H1 (cell line): ENCODE data around the gene PRR5L. TPM values are rescaled to one million over a fixed set of nuclear protein-coding genes. Genes with fewer than 3 reads are reported as not detected.

Source experiments
- CTCF ChIA-PET: fragments of 300-600 bp; sonication (Branson Sonifier 250); formaldehyde crosslinking; loops from one replicate; lab custom pipeline; 2021; ENCODE audit not compliant: partially characterized antibody; lab: Charles Lee
- POLR2A ChIA-PET: fragments of 300-600 bp; sonication (Branson Sonifier 250); formaldehyde crosslinking; loops from one replicate; lab custom pipeline; 2021; ENCODE audit warnings: inconsistent platforms; ENCODE audit not compliant: partially characterized antibody; lab: Charles Lee
- DNase-seq, 2 experiments: peaks; one replicate each; pipeline versions ENCODE4 v3.0.0 to v3.0.0-alpha.2; 2010 to 2022; ENCODE audit warnings: low spot score in 2 of 2, low read depth in 1 of 2, mixed read lengths in 1 of 2
- FAIRE-seq: peaks from 2 replicates; lab custom pipeline; 2011; peaks lifted over from hg19 to GRCh38; lab: Jason Lieb, UNC
- H2AFZ ChIP-seq: 2 replicates; pipeline ENCODE4 v1.8.1; 2012; ENCODE audit warnings: low read length, inconsistent platforms
- H2AK5ac ChIP-seq: 2 replicates; pipeline ENCODE4 v1.6.1; 2013; ENCODE audit warnings: low read depth, low read length
- H2BK120ac ChIP-seq: replicated peaks from 2 replicates; pipeline ENCODE3; 2013; ENCODE audit warnings: low read depth, low read length, inconsistent platforms
- H2BK12ac ChIP-seq: 2 replicates; pipeline ENCODE4 v1.6.1; 2013; ENCODE audit warnings: low read depth, low read length
- H2BK15ac ChIP-seq: 2 replicates; pipeline ENCODE4 v1.6.1; 2013; ENCODE audit warnings: low read length
- H2BK20ac ChIP-seq: 2 replicates; pipeline ENCODE4 v1.6.1; 2013; ENCODE audit warnings: low read length
- H2BK5ac ChIP-seq: 2 replicates; pipeline ENCODE4 v1.6.1; 2013; ENCODE audit warnings: low read depth, low read length
- H3K14ac ChIP-seq: 2 replicates; pipeline ENCODE4 v1.6.1; 2013; ENCODE audit warnings: inconsistent platforms; ENCODE audit not compliant: insufficient read length
- H3K18ac ChIP-seq: 2 replicates; pipeline ENCODE4 v1.6.1; 2013; ENCODE audit warnings: low read length; ENCODE audit errors: extremely low read depth
- H3K23ac ChIP-seq: 2 replicates; pipeline ENCODE4 v1.6.1; 2013; ENCODE audit warnings: inconsistent platforms; ENCODE audit not compliant: insufficient read length
- H3K23me2 ChIP-seq: 2 replicates; pipeline ENCODE4 v1.6.1; 2013; ENCODE audit warnings: low read depth, low read length
- H3K27ac ChIP-seq: 2 replicates; pipeline ENCODE4 v1.6.1; 2011; ENCODE audit warnings: low read depth, low read length, inconsistent platforms
- H3K27me3 ChIP-seq, 4 experiments: replicated peaks in 1 of 4; 1 replicate in 1 of 4; 2 replicates in 3 of 4; pipeline versions ENCODE4 v1.6.1 to v1.8.1; 2011 to 2013; ENCODE audit warnings: low read length in 3 of 4, mild to moderate bottlenecking in 3 of 4, inconsistent platforms in 2 of 4, mixed read lengths in 2 of 4, moderate library complexity in 1 of 4; ENCODE audit not compliant: control insufficient read depth in 3 of 4, insufficient read depth in 3 of 4; ENCODE audit errors: extremely low read depth in 1 of 4
- H3K36me3 ChIP-seq, 4 experiments: 2 replicates each; pipeline versions ENCODE4 v1.6.1 to v1.8.1; 2011 to 2013; ENCODE audit warnings: mild to moderate bottlenecking in 4 of 4, low read length in 3 of 4, moderate library complexity in 2 of 4, control low read depth in 1 of 4, inconsistent platforms in 1 of 4; ENCODE audit not compliant: insufficient read depth in 4 of 4, control insufficient read depth in 2 of 4
- H3K4ac ChIP-seq: replicated peaks from 2 replicates; pipeline ENCODE3; 2013; ENCODE audit warnings: low read length, low read depth, mixed read lengths, inconsistent platforms; ENCODE audit not compliant: insufficient read length
- H3K4me1 ChIP-seq, 4 experiments: replicated peaks in 1 of 4; 1 replicate in 1 of 4; 2 replicates in 3 of 4; pipeline versions ENCODE4 v1.6.1 to v1.8.1; 2011 to 2013; ENCODE audit warnings: low read length in 3 of 4, inconsistent platforms in 2 of 4, mixed read lengths in 1 of 4; ENCODE audit not compliant: insufficient read depth in 4 of 4, control insufficient read depth in 3 of 4
- H3K4me2 ChIP-seq, 2 experiments: 2 replicates each; pipeline versions ENCODE4 v1.6.1 to v1.8.1; 2011 to 2013; ENCODE audit warnings: low read depth in 2 of 2, low read length in 2 of 2, control low read depth in 1 of 2, inconsistent platforms in 1 of 2, mild to moderate bottlenecking in 1 of 2; ENCODE audit not compliant: insufficient read depth in 1 of 2
- H3K4me3 ChIP-seq, 4 experiments: fragments of 200-600, 300-600 bp in 1 of 4; sonication (generic), shearing (Covaris generic), sonication (Bioruptor Twin) in 1 of 4; 2 replicates each; pipeline versions ENCODE4 v1.5.1 to v1.8.1; 2011 to 2016; ENCODE audit warnings: low read length in 4 of 4, low read depth in 3 of 4, control low read depth in 2 of 4, inconsistent platforms in 2 of 4, mild to moderate bottlenecking in 2 of 4, mixed read lengths in 1 of 4, moderate library complexity in 1 of 4; ENCODE audit not compliant: insufficient read depth in 2 of 4; ENCODE audit errors: extremely low read depth in 1 of 4
- H3K56ac ChIP-seq: replicated peaks from 2 replicates; pipeline ENCODE3; 2013; ENCODE audit warnings: low read depth, mild to moderate bottlenecking, mixed read lengths, low read length, inconsistent platforms; ENCODE audit not compliant: insufficient read length
- H3K79me1 ChIP-seq: 2 replicates; pipeline ENCODE4 v1.6.1; 2013; ENCODE audit warnings: low read depth, low read length, control low read depth
- H3K79me2 ChIP-seq, 2 experiments: 2 replicates each; pipeline versions ENCODE4 v1.6.1 to v1.8.1; 2012 to 2013; ENCODE audit warnings: low read length in 2 of 2, mild to moderate bottlenecking in 2 of 2, inconsistent platforms in 1 of 2; ENCODE audit not compliant: insufficient read depth in 2 of 2, control insufficient read depth in 1 of 2
- H3K9ac ChIP-seq, 4 experiments: replicated peaks in 1 of 4; 1 replicate in 1 of 4; 2 replicates in 3 of 4; pipeline versions ENCODE4 v1.6.1 to v1.8.1; 2011 to 2013; ENCODE audit warnings: low read depth in 3 of 4, low read length in 3 of 4, control low read depth in 2 of 4, mild to moderate bottlenecking in 2 of 4, moderate library complexity in 2 of 4, inconsistent platforms in 1 of 4; ENCODE audit errors: extremely low read depth in 1 of 4
- H3K9me3 ChIP-seq, 2 experiments: 2 replicates each; pipeline versions ENCODE4 v1.6.1 to v1.8.1; 2012 to 2013; ENCODE audit warnings: mild to moderate bottlenecking in 2 of 2, moderate library complexity in 2 of 2, control low read depth in 1 of 2, inconsistent platforms in 1 of 2, low read depth in 1 of 2, low read length in 1 of 2, mixed read lengths in 1 of 2; ENCODE audit not compliant: insufficient read depth in 2 of 2
- H4K20me1 ChIP-seq, 2 experiments: replicated peaks in 1 of 2; 2 replicates each; pipeline versions ENCODE3 to v1.8.1; 2011 to 2013; ENCODE audit warnings: inconsistent platforms in 2 of 2, low read length in 2 of 2, mild to moderate bottlenecking in 1 of 2; ENCODE audit not compliant: insufficient read depth in 2 of 2, control insufficient read depth in 1 of 2
- H4K5ac ChIP-seq: 2 replicates; pipeline ENCODE4 v1.6.1; 2013; ENCODE audit warnings: low read length, low read depth, mixed read lengths, inconsistent platforms; ENCODE audit not compliant: insufficient read length
- H4K8ac ChIP-seq: 2 replicates; pipeline ENCODE4 v1.8.0; 2013; ENCODE audit warnings: mild to moderate bottlenecking, moderate library complexity, low read length, inconsistent platforms; ENCODE audit not compliant: insufficient read depth; ENCODE audit errors: extremely low read depth
- H4K91ac ChIP-seq: replicated peaks from 2 replicates; pipeline ENCODE3; 2013; ENCODE audit warnings: low read length, mixed read lengths, inconsistent platforms; ENCODE audit not compliant: insufficient read length
- ASH2L ChIP-seq: fragments of 200-600, 300-600 bp; sonication (generic); IDR thresholded peaks from one replicate; pipeline ENCODE4 v1.7.1; 2017; ENCODE audit warnings: low read length
- BACH1 ChIP-seq: IDR thresholded peaks from 2 replicates; pipeline ENCODE4 v1.6.1; 2012; ENCODE audit warnings: low read length, improper control_type of control experiment
- CBX8 ChIP-seq: fragments of 300-800, 300-1000 bp; sonication (generic); IDR thresholded peaks from 2 replicates; pipeline ENCODE4 v1.7.1; 2016; ENCODE audit warnings: low read depth, low read length, borderline replicate concordance
- EP300 ChIP-seq, 2 experiments: IDR thresholded peaks; 1 replicate in 1 of 2; 2 replicates in 1 of 2; pipeline ENCODE4 v1.6.1; 2011 to 2012; ENCODE audit warnings: low read depth in 2 of 2, low read length in 2 of 2, mild to moderate bottlenecking in 2 of 2, borderline replicate concordance in 1 of 2, inconsistent platforms in 1 of 2, moderate library complexity in 1 of 2
- FOSL1 ChIP-seq: IDR thresholded peaks from 2 replicates; pipeline ENCODE4 v1.6.1; 2011; ENCODE audit warnings: mild to moderate bottlenecking, low read depth, low read length, moderate library complexity; ENCODE audit not compliant: insufficient read depth
- KDM1A ChIP-seq: fragments of 200-600, 300-600 bp; sonication (generic); IDR thresholded peaks from 2 replicates; pipeline ENCODE4 v1.7.1; 2016; ENCODE audit warnings: mild to moderate bottlenecking, low read length, borderline replicate concordance
- KDM4A ChIP-seq: IDR thresholded peaks from one replicate; pipeline ENCODE4 v1.7.1; 2012; ENCODE audit warnings: low read depth, mild to moderate bottlenecking, moderate library complexity, low read length, inconsistent platforms; ENCODE audit not compliant: severe bottlenecking
- MAX ChIP-seq: IDR thresholded peaks from 2 replicates; pipeline ENCODE4 v1.6.1; 2012; ENCODE audit warnings: inconsistent platforms
- POLR2A ChIP-seq, 2 experiments: IDR thresholded peaks; 1 replicate in 1 of 2; 2 replicates in 1 of 2; pipeline ENCODE4 v1.6.1; 2011; ENCODE audit warnings: low read depth in 2 of 2, low read length in 2 of 2, mild to moderate bottlenecking in 2 of 2; ENCODE audit errors: control extremely low read depth in 1 of 2
- RFX5 ChIP-seq: IDR thresholded peaks from 2 replicates; pipeline ENCODE4 v1.6.1; 2011; ENCODE audit warnings: low read depth, low read length, improper control_type of control experiment, borderline replicate concordance
- SAP30 ChIP-seq: fragments of 300-600 bp; sonication (generic); IDR thresholded peaks from 2 replicates; pipeline ENCODE4 v1.7.1; 2012; ENCODE audit warnings: low read length, moderate library complexity, mild to moderate bottlenecking, inconsistent platforms; ENCODE audit not compliant: insufficient read depth, insufficient replicate concordance
- SUZ12 ChIP-seq: fragments of 200-600 bp; sonication (generic); IDR thresholded peaks from 2 replicates; pipeline ENCODE4 v1.6.1; 2012; ENCODE audit warnings: mild to moderate bottlenecking, inconsistent platforms, low read length, moderate library complexity, mixed read lengths
- TAF1 ChIP-seq: IDR thresholded peaks from 2 replicates; pipeline ENCODE4 v1.6.1; 2011; ENCODE audit warnings: mild to moderate bottlenecking, low read depth, low read length
- WGBS, 2 experiments: shearing (Covaris generic) in 1 of 2; methylation state at CpG; one replicate each; pipeline versions ENCODE4 v1.1.6 to v1.1.7; 2013 to 2015; ENCODE audit warnings: low lambda C conversion rate in 2 of 2, mixed read lengths in 2 of 2, inconsistent platforms in 1 of 2, low coverage in 1 of 2, missing lambda C conversion rate in 1 of 2; ENCODE audit not compliant: insufficient replicate concordance in 2 of 2, insufficient coverage in 1 of 2, insufficient read length in 1 of 2; ENCODE audit errors: extremely low coverage in 1 of 2, missing lambda C conversion rate in 1 of 2; 5-methylcytosine and 5-hydroxymethylcytosine counted together
- polyA plus RNA-seq, 7 experiments: library from polyadenylated mRNA; depleted of rRNA in 3 of 7; stranded (reverse) in 5 of 7; unstranded in 2 of 7; fragments of >200 nt in 5 of 7; fragments of 200-250 nt in 2 of 7; gene quantifications; 1 replicate in 5 of 7; 2 replicates in 1 of 7; 4 replicates in 1 of 7; pipeline versions ENCODE4 v1.2.1 to v1.2.3, GENCODE V29; 2011 to 2013; ENCODE audit warnings: missing spikeins in 2 of 7, mixed read lengths in 2 of 7
- total RNA-seq: library from RNA; stranded (reverse); fragmentation: NEBNext Ultra II Directional; extraction: Animal tissue kit (Norgen Biotek cat#: 25700); gene quantifications from 2 replicates; pipeline ENCODE4 v1.2.1, GENCODE V29; 2021

The PRR5L gene
- total and polyA plus RNA-seq, 2 of the 8 experiments (the other 6 are each of a cell fraction or from before 2014, with no cell fraction given), result 6.6 to 10.1 TPM

GRCh38 chr11:36328966-36329673 is 33.0 kb downstream of the PRR5L start:
- Histone ChIP-seq H3K9ac (no peak overlapping the region), H2BK15ac (no peak overlapping the region), H3K27ac (no peak overlapping the region), H3K9me3 (no peaks in the 10 kb centered on the region), H3K4ac (no peak overlapping the region), H3K27me3 (no peaks in the 10 kb centered on the region), H3K14ac (no peak overlapping the region), H3K18ac (no peak overlapping the region), H3K23ac (no peak overlapping the region), H4K20me1 (no peaks in the 10 kb centered on the region), H2BK12ac (no peak overlapping the region), H3K4me3 (no peak overlapping the region), H4K5ac (no peak overlapping the region), H3K79me2 (no peaks in the 10 kb centered on the region), H4K8ac (no peak overlapping the region), H3K23me2 (no peaks in the 10 kb centered on the region; the same call in 1 of the 2 replicates), H2AK5ac (no peak overlapping the region), H2AFZ (no peak overlapping the region), H3K36me3 (no peaks in the 10 kb centered on the region), H2BK120ac (no peak overlapping the region), H3K79me1 (no peaks in the 10 kb centered on the region), H2BK20ac (no peak overlapping the region), H2BK5ac (no peak overlapping the region), H3K56ac (no peak overlapping the region), H4K91ac (peak overlapping the region; percentile 13), H3K4me1 (peaks cover 0 to 4% (median 1%) of the 10 kb centered on the region in 4 experiments; a peak in 3 of 7 replicates), H3K4me2 (no peak overlapping the region)
- DNase-seq (no peak), FAIRE-seq (no peak)
- ChIA-PET CTCF (no interaction called here), POLR2A (no interaction called here)
- WGBS, 2 experiments, result 83% methylated on average over 2 of the region's 2 CpGs; no CpG with 5 or more reads in 1 of the 2 experiments
- TF ChIP-seq SUZ12 (no peak), RFX5 (no peak), KDM4A (no peak), TAF1 (no peak), ASH2L (no peak), POLR2A (IDR thresholded peaks at IDR 0.05; ENCODE audit: control extremely low read depth in 1 of 2, low read depth in 2 of 2, low read length in 2 of 2) (no peak), CBX8 (no peak), FOSL1 (no peak), BACH1 (no peak), KDM1A (no peak), MAX (no peak), EP300 (IDR thresholded peaks at IDR 0.05; ENCODE audit: borderline replicate concordance in 1 of 2, low read depth in 2 of 2, low read length in 2 of 2) (no peak), SAP30 (no peak)
